ENCODE results near the gene DCST2.
A peak's percentile ranks its signal among the peaks of the same experiment; 100 is the strongest.

The DCST2 gene

DNA sequence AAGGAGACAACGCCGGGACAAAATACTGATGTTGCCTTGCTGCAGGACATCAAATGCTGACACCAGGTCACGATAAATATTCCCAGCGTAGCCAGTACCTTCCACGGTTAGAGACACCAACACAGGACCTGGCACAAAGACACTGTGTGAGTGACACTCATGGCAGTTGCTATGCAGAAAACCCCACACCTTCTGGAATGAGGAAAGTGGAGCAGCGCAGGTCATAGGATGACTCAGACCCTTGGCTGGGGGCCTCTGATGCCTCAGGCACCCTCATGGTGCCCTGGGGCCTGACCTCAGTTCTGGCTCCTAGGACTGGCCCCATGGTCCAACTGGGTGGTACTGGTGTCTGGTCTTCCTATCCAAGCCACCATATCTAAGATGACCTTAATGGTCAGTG is 7.0 kb downstream of the DCST2 start:
- no peak for DNase-seq (ENCODE audit: low read depth in 2 of 2)

- no peak for DNase-seq (ENCODE audit: low read depth in 2 of 2)
Measured at GRCh38 chr1:155026154-155026553, 7.4 kb downstream of the DCST2 start.

DNA sequence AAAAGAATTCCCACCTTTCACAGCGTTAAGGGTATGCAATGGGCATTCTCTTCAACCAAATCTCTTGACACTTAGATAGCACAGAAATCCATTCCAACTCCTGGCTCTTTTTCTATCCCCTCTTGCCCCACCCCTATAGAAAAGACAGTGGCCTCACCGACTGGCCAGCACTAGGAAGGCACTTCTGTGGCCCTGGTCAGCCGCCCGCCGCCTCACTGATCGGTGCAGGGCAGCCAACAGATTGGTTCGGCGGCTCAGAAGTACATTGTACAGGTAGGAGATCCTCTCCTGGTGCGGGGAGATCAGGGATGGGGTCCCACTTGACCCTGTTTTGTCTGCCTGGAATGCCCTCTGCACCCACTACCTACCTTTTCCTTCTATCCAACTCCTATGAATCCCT is 9.3 kb downstream of the DCST2 start:
- no peak for DNase-seq (ENCODE audit: low read depth in 2 of 2)

DNA sequence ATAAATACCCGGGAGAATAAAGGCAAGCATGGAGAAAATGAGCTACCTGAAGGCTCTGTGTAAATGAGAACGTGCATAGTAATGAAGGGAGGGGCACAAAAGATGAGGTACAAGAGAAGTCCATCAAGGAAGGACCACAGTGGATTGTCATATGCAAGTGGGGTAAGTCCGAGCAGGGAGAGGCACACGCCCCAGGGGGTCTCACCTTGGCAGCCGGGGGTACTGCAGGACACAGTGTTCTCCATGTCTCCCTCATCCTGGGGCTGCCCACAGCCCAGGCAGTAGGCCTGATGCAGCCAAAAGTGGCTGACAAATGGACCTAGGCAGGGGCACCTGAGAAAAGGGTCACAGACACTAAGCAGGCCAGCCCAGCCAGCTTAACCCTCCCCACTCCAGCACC is 10.0 kb downstream of the DCST2 start:
- DNase-seq (ENCODE audit: low read depth in 2 of 2) = no peak

- DNase-seq (ENCODE audit: low read depth in 2 of 2) = no peak
Measured at GRCh38 chr1:155022927-155023236, 10.7 kb downstream of the DCST2 start.

DNA sequence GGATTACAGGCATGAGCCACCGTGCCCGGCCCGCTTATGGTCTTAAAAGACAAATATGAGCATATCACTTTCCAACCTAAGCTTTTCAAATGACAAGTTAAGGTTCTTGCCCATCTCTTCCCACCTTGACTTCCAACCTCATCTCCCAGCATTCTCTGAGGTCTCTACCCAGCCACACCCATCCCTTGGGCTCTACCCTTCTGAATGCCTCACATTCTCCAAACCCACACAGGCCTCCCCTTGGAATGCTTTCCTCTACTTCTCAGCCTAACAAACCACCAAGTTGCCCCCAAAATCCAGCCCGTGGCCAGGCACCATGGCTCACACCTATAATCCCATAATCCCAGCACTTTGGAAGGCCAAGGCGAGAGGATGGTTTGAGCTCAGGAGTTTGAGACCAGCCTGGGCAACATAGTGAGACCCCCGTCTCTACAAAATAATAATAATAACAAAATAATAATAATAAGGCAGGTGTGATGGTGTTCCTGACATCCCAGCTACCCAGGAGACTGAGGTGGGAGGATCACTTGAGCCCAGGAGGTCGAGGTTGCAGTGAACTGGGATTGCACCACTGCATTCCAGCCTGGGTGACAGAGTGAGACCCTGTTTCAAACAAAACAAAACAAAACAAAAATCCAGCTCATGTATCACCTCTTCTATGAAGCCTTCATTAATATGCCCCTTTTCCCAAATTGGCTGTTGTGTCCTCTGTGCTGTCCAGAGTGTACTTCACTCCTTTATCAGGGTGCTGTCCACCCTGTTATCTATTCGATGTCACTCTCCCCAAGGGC is 11.2 kb downstream of the DCST2 start:
- DNase-seq (ENCODE audit: low read depth in 2 of 2) = no peak

- DNase-seq (ENCODE audit: low read depth in 2 of 2) = no peak
Measured at GRCh38 chr1:155019377-155020245, 14.0 kb downstream of the DCST2 start.

GRCh38 chr1:155018617-155019348 is 14.8 kb downstream of the DCST2 start:
- DNase-seq (ENCODE audit: low read depth in 2 of 2) = no peak

DNA sequence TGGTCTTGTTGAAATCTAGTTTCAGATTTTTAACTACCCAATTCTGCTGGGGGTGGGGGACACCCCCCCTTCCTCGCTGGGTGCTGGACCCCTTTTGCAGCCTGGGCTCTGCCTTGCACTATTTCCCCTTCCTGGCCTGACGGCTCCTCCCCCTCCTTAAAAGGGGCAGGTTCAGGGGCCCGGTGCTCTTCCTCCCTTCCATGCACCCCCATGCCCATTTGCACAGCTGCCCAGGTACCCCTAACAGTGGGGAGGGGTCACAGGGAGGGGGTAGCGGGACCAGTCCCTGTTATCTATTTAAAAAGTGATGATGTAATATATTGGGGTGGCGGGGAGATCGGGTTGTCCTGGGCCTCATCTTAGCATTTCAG is 15.7 kb downstream of the DCST2 start:
- DNase-seq (ENCODE audit: low read depth in 2 of 2) = no peak

DNA sequence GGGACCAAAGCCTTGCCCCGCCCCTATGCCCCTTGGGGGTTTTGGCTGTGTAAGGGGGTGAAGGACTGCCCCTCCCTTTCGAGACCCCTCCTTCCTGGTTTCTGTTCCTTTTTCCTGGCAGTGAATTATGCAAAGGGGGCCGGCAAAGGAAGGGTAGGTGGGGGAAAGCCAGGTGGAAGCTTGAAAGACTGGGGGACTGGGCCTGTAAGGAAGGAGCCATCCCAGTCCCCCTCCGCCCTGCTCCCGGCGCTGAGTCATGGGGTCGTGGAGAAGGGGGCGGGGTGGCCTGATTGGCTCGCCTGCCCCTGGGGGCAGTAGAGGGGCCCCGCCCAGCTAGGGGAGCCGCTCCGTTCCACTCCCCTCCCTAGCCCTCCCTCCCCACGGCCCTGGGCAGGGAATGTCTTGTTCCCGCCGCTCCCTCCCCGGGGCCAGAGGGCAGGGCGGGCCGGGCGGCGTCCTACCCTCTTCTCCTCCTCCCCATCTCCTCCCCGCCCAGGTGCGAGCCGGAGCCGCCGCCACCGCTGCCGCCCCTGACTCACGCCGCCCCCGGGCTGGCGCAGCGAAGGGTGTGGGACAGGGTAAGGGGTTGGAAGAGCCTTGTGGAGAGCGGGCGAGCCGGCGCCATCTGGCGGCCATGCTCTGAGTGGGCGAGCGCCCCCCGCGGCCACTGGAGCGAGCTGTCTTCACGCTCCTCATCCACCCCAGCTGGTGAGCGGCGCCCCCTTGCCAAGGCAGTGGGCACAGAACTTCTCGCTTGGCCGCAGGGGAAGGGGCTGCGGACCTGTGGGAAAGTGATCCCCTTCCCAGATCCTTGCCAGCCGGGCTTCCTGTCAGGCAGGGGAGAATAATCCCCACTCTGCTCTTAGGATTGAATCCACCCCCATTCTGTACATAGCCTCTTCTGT is 16.3 kb downstream of the DCST2 start:
- peak; percentile 83 to 87 for DNase-seq (ENCODE audit: low read depth in 2 of 2)

DNA sequence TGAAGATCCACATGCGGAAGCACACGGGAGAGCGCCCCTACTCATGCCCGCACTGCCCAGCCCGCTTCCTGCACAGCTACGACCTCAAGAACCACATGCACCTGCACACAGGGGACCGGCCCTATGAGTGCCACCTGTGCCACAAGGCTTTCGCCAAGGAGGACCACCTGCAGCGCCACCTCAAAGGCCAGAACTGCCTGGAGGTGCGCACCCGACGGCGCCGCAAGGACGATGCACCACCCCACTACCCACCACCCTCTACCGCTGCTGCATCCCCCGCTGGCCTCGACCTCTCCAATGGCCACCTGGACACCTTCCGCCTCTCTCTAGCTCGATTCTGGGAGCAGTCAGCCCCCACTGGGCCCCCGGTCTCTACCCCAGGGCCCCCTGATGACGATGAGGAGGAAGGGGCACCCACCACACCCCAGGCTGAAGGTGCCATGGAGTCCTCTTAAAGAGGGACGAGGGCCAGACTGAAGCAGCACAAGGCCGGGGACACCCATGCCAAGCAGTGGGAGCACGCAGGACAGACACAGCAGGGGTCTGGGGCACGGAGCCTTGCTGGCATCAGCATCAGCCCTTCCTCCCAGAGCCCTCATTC is 17.2 kb downstream of the DCST2 start:
- DNase-seq (ENCODE audit: low read depth in 2 of 2) = no peak

GRCh38 chr1:155015527-155016230 is 17.9 kb downstream of the DCST2 start:
- no peak for DNase-seq (ENCODE audit: low read depth in 2 of 2)

DNA sequence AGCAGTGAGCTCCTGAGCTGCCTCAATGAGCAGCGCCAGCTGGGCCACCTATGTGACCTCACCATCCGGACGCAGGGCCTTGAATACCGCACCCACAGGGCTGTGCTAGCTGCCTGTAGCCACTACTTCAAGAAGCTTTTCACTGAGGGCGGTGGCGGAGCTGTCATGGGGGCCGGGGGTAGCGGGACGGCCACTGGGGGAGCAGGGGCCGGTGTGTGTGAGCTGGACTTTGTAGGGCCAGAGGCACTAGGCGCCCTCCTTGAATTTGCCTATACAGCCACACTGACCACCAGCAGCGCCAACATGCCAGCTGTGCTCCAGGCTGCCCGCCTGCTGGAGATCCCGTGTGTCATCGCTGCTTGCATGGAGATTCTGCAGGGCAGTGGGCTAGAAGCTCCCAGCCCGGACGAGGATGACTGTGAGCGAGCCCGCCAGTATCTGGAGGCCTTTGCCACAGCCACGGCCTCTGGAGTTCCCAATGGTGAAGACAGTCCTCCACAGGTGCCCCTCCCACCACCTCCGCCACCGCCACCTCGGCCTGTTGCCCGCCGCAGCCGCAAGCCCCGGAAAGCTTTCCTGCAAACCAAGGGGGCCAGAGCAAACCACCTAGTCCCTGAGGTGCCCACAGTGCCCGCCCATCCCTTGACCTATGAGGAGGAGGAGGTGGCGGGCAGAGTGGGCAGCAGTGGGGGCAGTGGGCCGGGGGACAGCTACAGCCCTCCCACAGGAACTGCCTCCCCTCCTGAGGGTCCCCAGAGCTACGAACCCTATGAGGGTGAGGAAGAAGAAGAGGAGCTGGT is 18.7 kb downstream of the DCST2 start:
- no peak for DNase-seq (ENCODE audit: low read depth in 2 of 2)

DNA sequence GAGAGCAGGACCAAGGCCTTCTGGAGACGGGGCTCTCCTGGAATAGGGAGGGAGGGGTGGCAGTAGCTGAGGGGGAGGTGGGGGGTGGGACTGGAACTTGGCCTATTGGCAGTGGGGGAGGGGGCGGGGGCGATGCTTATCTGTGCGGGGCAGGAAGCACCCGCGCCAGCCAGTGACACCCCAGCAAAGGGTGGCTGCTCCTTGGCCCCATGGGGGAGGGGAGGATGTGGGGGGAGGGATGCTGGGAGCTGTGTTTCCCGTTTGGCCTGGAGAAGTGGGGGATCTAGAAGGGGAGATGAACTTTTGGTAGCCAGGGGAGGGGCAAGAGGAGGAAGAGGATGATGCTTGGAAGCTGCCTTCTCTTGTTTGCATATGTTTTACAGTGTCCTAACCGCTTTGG is 19.9 kb downstream of the DCST2 start:
- no peak for DNase-seq (ENCODE audit: low read depth in 2 of 2)

GRCh38 chr1:155012776-155013602 is 20.6 kb downstream of the DCST2 start:
- no peak for DNase-seq (ENCODE audit: low read depth in 2 of 2)

GRCh38 chr1:155012026-155012546 is 21.5 kb downstream of the DCST2 start:
- DNase-seq (ENCODE audit: low read depth in 2 of 2) = no peak

DNA sequence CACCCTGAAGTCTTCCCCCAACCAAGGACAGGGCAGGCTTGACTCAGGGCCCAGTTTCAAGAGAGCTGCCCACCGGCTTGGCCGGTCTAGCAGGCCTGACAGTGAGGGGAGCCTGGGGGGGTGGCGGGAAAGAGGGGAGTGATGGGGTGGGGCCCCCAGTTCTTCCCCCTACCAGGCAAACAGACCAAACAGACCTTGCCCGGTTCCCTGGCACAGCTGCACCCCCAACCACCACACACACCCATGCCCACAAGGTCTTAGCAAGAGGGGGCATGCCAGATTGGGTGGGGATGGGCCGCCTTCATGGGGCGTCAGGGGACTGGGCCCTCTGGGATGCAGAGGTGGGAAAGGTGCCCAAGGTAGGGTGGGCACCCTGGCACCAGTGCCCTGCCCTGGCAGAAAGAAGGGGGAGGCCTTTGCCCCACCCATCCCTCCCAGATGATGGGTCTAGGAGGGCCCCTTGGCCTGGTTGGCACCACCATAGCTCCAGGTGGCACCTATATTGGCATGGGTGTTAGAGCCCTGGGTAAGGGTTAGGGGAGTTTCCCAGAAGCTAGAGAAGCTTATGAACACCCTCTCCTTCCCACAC is 22.1 kb downstream of the DCST2 start:
- no peak for DNase-seq (ENCODE audit: low read depth in 2 of 2)

DNA sequence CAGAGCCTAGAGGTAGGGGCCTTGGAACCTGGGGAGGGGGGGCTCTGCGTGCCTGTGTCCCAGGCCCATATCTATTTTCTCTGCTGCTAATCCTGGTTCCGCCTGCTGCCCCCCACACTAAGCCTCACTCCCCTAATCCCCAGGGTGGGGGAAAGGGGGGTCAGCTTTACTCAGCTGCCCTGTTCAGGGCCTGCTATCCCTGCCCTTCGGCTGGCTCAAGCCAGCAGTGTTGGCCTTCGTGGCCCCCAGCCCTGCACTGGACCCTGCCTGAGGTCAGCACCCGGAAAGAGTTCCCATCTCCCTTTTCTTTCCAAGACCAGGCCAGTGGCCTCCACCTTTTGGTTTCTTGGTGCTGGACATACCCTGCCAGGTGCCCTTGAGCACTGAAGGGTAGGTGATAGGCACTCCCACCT is 22.6 kb downstream of the DCST2 start:
- no peak for DNase-seq (ENCODE audit: low read depth in 2 of 2)
